Stimulated activated CD8-positive, alpha-beta memory T cell treated with anti-CD3 and anti-CD28 coated beads, Interleukin-2, amount 100 ng/mL, for 1 hour (primary cell): ENCODE measurements around the gene SOCS2.
"Not testable (repeated sequence)": the region's sequence is repeated elsewhere in the genome, so short reads cannot be mapped to it uniquely, and the experiment has no call there.

Experiments
- DNase-seq, 2 donors: peaks; one replicate each; pipeline ENCODE4 v3.0.0-alpha.2; 2020; ENCODE audit warnings: low read depth in 2 of 2

Gene SOCS2

DNA sequence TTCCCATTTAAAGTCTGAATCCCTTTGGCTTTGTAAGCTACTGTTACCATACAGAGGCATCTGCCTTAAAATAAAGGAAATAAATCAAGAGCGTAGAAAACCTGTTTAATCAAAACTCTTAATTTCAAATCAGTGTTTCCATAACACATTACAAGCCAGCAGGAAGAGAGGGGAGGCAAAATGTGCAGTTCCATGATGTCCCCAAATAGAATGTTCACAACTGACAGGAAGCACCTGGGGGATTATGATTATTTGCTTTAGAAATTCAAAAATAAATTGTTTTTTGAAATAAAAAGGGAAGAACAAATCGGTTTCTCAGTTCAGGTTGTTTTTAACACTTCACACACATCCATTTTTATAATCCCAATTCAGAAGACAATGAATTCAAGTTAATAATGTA lies 21.4 kb downstream of the SOCS2 start:
- no peak for DNase-seq

DNA sequence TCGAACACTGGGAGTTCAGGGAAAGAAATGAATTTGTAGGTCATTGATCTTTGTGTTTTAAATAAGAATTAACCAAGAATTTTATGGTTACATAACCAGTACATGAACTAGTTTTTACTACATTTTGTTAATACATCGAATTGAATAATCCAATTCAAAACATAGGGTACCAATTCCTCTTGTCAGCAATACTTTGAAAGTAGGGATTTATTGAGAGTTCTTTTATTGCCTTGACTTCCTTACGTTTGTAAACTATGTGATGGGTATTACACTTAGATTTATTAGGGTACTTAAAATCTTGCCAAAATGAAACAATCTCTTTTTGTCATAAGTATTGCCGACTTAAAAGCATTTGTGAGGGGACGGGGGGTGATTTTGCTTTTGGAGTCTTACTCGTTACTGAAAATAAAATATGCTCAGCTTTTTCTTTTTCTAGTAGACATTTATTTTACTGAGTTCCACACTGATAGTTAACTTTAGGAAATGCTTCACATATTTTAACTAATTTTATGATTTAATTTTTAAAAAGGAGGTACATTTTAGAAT lies 22.4 kb downstream of the SOCS2 start:
- no peak for DNase-seq

DNA sequence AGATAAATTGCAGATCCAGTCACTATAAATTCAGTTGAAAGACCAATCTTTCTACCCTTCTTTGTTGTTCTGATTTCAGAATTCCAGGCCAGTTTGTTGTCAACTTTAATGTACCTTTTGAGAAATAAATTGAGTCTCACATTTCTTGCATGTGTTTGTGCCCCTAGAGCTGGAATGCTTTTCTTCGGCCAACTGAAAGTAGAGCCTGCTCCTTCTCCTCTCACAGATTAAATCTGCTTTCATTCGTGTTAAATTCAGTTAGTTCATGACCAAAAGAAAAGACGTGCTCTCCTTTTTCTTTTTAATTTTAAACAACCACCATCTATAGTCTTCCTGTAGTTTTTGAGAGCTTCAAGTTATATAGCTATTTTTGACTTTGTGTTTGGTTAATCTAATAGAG lies 22.9 kb downstream of the SOCS2 start:
- DNase-seq = no peak

DNA sequence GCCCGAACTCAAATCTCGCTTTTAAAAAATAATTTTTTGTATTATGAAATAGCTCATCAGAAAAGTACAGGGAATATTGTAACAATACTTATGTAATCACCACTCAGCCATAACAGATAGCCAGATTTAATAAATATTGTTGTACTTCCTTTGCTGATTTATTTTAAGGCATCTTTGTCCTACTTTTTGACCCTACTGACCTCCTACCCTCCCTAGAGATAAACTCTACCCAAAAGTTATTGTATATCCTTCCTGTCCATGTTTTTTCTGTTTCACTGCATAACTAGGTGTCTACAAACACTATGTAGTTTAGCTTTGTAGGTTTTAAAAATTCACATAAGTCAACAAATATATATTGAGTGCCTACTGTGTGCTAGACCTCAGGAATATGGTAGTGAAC lies 25.1 kb downstream of the SOCS2 start:
- no peak for DNase-seq

DNA sequence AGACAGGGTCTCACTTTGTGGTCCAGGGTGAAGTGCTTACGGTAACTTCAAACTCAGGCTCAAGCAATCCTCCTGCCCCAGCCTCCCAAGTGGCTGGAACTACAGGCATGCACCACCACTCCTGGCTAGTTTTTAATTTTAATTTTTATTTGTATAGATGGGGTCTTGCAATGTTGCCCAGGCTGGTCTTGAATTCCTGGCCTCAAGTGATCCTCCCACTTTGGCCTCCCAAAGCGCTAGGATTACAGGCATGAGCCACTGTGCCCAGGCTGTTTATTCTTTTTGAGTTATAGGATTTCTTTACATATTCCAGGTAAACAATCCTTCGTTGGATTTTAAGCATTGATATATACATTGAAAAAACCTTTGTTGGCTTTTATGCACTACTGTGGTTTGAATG lies 26.7 kb downstream of the SOCS2 start:
- DNase-seq = no peak

DNA sequence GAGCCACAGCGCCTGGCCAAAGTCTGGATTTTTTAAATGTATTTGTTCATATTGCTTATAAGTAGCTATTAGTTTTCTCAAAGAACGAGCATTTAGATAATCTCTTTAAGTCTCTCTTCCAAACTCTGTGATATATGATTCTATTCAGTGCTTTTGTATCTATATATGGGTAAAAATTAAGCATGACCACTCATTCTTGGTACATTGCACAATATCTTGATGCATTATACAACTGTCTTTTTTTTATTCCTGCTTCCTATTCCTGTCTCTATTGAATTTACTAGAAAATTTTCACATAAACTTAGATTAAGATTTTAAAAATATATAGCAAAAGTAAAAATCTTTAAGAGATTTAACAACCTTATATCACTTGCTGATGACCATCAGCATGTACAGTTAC lies 29.1 kb downstream of the SOCS2 start:
- no peak for DNase-seq

DNA sequence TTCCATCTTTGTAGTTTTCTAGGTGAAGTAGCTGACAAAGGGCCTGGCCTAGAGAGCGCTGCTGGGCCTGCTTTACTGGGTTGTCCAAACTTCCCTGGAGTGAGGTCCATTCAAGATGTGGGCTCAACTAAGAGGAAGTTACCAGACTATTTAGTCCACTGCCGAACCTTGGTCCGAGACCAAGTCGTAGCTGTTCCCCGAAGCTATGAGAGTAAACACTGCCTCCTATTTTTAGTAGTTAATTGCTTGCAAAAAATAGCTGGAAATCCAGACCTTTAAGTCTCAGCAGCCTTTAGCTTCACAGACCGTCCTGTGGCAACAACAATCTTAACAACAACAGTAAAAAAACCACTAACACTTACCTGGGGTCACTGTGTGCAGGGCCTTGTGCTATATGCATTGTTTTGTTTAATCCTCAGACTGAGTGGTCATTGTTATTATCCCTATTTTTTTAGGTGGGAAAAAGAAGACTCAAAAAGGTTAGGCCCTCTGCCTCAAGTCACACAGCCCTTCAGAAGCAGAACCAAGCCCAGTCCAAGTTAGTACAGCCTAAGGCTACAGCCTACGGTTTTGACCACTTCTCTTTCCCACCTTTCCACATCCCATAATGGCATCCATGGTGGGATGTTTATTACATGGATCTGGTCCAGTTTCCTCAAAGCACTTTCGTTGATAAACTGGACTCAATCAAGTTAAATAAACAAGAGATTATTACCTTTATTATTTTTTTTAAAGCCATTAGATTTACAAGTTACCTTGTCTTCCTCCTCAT lies 30.6 kb downstream of the SOCS2 start:
- DNase-seq = no peak

DNA sequence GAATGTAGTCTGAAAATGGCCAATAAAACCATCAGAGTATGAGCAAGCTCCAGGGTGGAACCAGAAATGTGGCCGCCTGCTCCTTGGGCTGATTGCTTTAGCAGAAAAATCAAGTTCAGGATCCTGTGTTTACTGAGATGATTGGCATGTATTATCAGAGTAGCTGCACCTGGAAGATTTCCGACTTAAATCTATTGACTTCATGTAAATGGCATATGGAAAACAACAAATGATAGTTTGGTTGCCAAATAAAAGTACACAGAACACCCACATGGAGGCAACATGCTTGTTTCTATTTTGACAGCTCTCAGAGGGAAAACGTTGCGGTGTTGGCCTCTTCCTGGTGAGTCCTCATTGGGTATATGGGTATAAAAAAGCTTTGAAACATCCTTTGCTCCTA lies 31.3 kb downstream of the SOCS2 start:
- no peak for DNase-seq

DNA sequence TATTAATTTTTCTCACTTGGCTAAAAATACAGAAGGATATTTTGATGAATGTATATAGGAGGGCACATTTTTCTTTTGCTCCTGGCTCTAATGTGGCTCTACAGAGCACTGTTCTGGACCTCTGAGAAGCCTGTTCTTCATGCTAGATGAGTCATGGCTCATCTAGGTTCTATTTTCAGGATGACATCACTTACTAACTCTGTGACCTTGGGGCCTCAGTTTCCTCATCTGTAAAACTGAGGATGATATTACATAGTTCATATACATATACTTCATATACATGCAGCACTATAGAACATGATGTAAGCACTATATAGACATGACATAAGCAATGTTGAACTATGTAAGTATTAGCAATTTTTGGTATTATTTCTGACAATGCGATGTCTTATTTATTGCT lies 35.8 kb downstream of the SOCS2 start:
- no peak for DNase-seq

DNA sequence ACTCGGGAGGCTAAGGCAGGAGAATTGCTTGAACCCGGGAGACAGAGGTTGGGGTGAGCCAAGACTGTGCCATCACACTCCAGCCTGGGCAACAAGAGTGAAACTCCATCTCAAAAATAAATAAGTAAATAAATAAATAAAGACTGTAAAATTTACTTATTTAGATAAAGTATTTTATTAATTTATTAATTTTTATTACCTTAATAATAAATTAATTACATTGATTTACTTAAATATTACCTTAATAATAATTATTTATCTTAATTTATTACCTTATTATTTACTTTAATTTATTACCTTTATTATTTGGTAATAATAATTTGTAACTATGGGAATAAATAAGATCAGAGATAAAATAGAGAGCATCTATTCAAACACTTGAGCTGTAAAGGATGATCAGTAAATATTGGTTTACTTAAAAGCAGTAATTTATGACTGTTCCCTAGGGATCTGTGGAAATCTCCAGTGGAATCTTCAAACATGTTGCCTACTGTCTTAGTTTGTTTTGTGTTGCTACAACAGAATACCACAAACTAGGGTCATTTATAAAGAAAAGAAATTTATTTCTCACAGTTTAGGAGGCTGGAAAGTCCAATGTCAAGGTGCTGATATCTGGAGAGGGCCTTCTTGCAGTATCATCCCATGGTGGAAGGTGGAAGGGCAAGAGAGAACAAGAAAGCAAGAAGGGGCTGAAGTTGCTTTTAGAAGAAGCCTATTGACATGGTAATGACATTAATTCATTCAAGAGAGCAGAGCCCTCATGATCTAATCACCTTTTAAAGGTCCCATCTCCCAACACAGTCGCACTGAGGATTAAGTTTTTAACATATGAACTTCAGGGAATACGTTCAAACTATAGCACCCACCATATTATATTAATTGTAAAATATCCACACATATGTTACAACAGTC lies 37.1 kb downstream of the SOCS2 start:
- no peak for DNase-seq

DNA sequence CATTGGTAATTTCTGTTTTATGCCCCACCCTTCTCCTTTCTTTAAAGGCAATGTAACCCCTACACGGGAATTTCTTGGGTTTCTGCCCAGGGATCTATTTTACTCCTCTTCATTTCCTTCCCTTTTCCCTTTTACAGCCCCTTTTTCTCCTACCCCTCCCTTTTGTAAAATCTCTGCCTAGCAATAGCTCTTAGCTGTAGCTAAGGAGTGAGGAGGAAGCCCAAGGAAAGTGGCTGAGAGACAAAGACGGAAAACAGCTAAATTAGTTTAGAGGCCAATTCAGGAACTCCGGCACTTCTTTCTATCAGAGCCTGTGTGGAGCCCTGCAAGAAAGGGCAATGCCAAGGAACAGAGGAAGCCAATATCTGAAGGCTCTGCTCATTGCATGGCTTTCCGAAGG lies 40.3 kb downstream of the SOCS2 start:
- DNase-seq = no peak

DNA sequence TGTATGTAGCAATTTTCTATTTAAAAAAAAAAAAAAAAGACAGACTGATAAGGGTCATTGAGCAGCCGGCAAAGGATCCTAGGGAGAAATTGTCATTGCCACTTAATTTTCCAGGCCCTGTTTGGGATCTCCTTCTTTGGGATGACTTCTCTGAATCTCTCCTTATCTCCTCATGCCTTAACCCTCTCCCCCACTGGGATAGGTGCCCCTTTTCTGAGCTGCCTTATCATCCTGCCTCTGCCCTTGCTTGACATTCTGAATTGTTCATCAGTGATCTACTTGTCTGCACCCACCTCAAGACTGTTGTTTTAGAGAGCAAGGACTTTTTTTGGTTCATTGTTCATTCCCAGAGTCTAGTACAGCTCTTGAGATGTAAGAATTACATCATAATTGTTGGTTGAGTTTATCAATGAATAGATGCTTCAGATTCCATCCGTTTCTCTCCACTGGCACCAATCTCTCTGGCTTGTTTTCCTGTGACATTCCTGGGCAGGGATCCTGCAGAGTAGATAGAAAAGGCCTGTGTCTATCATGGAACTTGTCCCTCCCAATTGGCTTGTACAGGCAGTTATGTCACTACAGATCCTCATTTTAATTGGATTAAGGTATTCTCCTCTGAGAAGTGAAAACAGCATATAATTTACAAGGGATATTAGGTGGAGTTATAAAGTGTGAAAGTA lies 42.6 kb downstream of the SOCS2 start:
- no peak for DNase-seq

DNA sequence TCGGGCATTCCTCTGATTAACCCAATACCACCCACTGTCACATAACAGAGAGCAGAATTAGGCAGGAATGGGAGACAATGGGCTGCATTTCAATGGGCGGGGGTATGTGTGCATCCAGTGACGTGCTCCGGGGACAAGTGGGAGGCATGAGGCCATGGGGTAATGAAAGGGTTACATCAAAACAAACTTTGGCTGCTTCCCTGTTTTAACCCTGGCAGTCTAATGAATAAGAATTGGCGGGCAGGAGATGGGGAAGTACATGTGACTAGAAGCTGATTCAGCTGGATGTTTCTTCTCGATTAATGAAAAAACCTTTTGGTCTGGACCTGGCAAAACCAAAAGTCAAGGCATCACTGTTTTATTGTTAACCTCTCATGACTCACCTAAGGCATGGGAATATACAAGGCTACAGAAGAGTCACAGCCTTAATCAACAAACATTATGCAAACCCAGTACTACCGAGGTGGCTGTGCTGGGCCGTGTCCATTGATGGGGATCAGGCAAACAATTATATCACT lies 44.2 kb downstream of the SOCS2 start:
- no peak for DNase-seq

DNA sequence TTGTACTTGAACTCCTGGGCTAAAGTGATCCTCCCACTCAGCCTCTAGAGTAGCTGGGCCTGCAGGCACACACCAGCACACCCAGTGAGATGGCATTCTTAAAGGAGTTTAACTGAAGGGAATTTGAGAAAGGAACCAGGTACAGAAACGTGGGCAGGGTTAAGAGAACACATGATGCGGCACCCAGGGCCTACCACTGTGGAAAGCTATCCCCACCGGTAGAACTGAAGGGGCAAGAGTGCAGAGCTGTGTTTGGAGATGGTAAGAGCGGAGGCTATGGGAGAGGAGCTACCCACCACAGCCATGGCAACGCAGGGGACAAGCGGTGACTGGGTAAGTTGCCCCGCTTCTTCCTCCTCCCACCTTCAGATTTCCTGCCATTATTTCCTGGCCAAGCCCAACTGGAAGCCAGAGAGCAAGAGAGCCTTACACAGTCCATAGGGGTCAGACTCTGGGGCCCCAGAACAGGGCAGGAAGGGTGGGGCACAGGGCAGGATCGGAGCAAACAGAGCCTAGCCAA lies 46.5 kb downstream of the SOCS2 start:
- no peak for DNase-seq

DNA sequence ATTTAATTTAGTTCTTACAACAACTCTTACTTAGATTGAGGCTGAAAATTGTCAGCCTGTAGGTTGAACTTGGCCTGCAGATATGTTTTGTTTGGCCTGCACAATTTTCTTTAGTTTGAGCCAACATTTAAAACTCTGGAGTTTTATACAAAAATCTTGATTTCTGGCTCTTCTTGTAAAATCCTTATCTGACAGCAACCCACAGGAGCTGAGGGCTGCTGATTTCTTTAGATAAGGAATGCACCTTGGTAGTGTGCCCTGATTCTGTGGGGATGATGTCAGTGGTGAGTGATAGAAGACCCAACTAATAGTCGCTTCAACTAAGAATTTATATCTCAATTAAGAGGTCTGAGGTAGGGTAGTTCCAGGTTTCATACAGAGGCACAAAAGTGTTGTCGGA lies 49.5 kb downstream of the SOCS2 start:
- no peak for DNase-seq

DNA sequence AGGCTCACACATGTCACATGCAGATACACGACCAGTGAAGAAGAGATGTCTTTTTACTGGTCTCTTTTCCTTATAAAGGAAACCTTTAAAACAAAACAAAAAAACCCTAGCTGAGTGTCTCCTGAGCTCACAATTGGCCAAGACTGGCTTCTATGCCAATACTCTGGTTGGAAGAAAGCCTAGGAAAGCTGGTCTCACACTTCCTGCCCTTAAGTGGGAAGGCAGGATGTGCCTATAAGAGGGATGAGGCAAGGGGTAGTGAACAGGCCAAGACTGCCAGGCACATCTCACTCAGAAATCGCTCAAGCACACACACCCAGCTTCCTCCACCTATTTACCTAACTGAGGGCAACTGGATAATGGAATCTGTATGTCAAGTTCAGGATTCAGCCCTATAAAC lies 50.0 kb downstream of the SOCS2 start:
- no peak for DNase-seq

DNA sequence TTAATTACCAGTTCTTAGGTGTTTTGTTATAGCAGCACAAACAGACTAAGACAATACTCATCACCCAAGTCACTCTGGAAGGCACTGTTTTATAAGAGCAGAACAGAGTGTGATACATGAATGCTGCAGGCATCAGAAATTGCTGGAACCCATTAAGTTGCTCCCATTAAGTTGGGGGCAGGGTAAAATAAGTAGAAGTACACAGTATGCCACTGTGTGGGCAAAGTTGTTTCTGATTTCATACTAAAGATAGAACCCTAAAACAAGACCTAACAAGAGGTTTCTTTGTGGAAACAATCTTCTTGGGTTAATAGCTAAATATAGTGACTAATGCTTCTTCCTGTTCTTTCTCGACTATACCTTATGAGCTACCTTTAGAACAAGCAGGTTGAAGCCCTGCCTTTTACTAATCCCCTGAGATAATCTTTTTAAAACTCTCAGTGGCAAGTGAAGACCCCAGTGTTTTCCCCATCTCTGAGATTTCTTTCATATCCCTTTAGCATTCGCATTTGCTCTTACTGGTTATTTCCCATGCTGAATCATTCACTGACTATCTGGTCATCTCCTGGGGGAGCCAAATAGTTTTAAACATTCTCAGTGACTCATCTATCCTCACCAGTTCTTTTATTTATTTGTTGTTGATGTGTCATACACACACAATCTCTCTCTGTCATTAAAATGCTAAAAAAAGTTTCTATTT lies 52.3 kb downstream of the SOCS2 start:
- no peak for DNase-seq

DNA sequence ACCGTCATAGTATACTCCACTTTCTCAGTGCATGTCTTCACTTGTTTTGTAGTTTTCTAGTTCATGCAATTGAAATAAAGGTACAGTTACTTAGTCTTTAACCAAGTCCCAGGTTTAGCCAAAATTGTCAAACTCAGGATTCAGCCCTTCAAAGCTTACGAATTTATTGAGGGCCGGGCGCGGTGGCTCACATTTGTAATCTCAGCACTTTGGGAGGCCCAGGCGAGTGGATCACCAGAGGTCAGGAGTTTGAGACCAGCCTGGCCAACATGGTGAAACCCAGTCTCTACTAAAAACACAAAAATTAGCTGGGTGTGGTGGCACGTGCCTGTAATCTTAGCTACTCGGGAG lies 52.8 kb downstream of the SOCS2 start:
- not testable (repeated sequence) for DNase-seq

DNA sequence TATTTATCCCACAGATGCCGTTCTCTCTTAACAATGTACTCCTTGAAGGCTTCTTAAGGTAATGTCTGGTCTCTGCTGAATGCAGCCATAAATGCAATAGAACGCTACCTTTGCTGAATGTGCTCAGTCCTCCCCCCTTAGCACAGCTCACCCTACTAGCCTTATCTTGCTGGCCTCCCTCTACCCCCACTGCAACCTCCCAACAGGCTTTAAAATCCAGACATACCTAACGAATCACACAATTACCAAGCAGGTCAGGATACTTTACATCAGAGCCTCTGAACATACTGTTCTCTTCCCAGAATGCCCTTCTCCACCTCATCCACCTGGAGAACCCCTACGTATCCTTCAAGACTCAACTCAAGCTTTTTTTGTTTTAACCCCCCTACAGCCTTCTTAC lies 53.7 kb downstream of the SOCS2 start:
- DNase-seq = no peak
